K562 (cell line): ENCODE data around the gene HMX2. TPM values are rescaled to one million over a fixed set of nuclear protein-coding genes. Genes with fewer than 3 reads are reported as not detected.

Experiments used
- ARID1B ChIP-seq: fragments of 450-650 bp; IDR thresholded peaks from 2 replicates; pipeline ENCODE4 v1.6.1; 2016; ENCODE audit warnings: antibody characterized with exemption, mild to moderate bottlenecking, inconsistent platforms
- BHLHE40 ChIP-seq: IDR thresholded peaks from 2 replicates; pipeline ENCODE4 v1.6.1; 2011; ENCODE audit warnings: low read length, improper control_type of control experiment
- CXXC5 ChIP-seq: fragments of 250-450 bp; sonication (Bioruptor Pico); IDR thresholded peaks from 2 replicates; pipeline ENCODE4 v1.8.0; 2022; ENCODE audit warnings: inconsistent platforms, mild to moderate bottlenecking, moderate library complexity
- ELF2 ChIP-seq: fragments of 250-450 bp; sonication (Bioruptor Pico); IDR thresholded peaks from 2 replicates; pipeline ENCODE4 v1.5.0; 2021; ENCODE audit warnings: mild to moderate bottlenecking
- GATA2 ChIP-seq: sonication (generic); formaldehyde crosslinking; IDR thresholded peaks from 2 replicates; pipeline ENCODE4 v1.4.0; 2020; ENCODE audit warnings: mild to moderate bottlenecking, missing genetic modification reagents
- LCOR ChIP-seq: sonication (generic); formaldehyde crosslinking; IDR thresholded peaks from 2 replicates; pipeline ENCODE4 v1.8.0; 2022; ENCODE audit warnings: mild to moderate bottlenecking, missing genetic modification reagents
- MNT ChIP-seq, 2 experiments: fragments of 450-650 bp; conservative IDR thresholded peaks; 2 replicates each; pipeline ENCODE4 v1.6.1; 2017; ENCODE audit warnings: mild to moderate bottlenecking in 2 of 2, moderate library complexity in 2 of 2
- NFXL1 ChIP-seq: fragments of 450-650 bp; formaldehyde crosslinking; IDR thresholded peaks from 2 replicates; pipeline ENCODE4 v1.4.0; 2021; ENCODE audit warnings: mild to moderate bottlenecking
- NRF1 ChIP-seq, 2 experiments: fragments of 450-650 bp; IDR thresholded peaks in 1 of 2; conservative IDR thresholded peaks in 1 of 2; 2 replicates each; pipeline ENCODE4 v1.6.1; 2014; ENCODE audit warnings: mild to moderate bottlenecking in 2 of 2
- PATZ1 ChIP-seq: fragments of 250-450 bp; sonication (Bioruptor Pico); IDR thresholded peaks from 2 replicates; pipeline ENCODE4 v1.5.0; 2020; ENCODE audit warnings: mild to moderate bottlenecking, borderline replicate concordance
- PHB ChIP-seq: fragments of 250-450 bp; sonication (Bioruptor Pico); IDR thresholded peaks from 2 replicates; pipeline ENCODE4 v1.5.0; 2021
- RBBP5 ChIP-seq: fragments of 200-600 bp; sonication (generic); IDR thresholded peaks from 2 replicates; pipeline ENCODE4 v1.6.1; 2012; ENCODE audit warnings: borderline replicate concordance, mild to moderate bottlenecking, low read length, control low read depth, inconsistent platforms; ENCODE audit not compliant: insufficient read depth, poor library complexity, severe bottlenecking
- RNF2 ChIP-seq: sonication (generic); IDR thresholded peaks from 2 replicates; pipeline ENCODE4 v1.6.1; 2016
- SP1 ChIP-seq: sonication (generic); formaldehyde crosslinking; IDR thresholded peaks from 2 replicates; pipeline ENCODE4 v1.8.1; 2022; ENCODE audit warnings: mild to moderate bottlenecking, missing genetic modification reagents
- TFAP4 ChIP-seq: sonication (generic); formaldehyde crosslinking; IDR thresholded peaks from 2 replicates; pipeline ENCODE4 v1.8.0; 2022; ENCODE audit warnings: missing genetic modification reagents, mild to moderate bottlenecking, moderate library complexity, borderline replicate concordance
- YBX1 ChIP-seq: fragments of 450-650 bp; IDR thresholded peaks from 2 replicates; pipeline ENCODE4 v1.7.1; 2016; ENCODE audit warnings: mild to moderate bottlenecking
- ZBTB43 ChIP-seq: sonication (generic); formaldehyde crosslinking; IDR thresholded peaks from 2 replicates; pipeline ENCODE4 v1.8.0; 2023; ENCODE audit warnings: mild to moderate bottlenecking, missing genetic modification reagents
- ZNF175 ChIP-seq: fragments of 200-800 bp; sonication (Bioruptor generic); IDR thresholded peaks from 2 replicates; pipeline ENCODE4 v1.6.1; 2016; ENCODE audit warnings: low read depth, mild to moderate bottlenecking, missing genetic modification characterization, missing compliant biosample characterization
- ZNF224 ChIP-seq: sonication (generic); formaldehyde crosslinking; IDR thresholded peaks from 2 replicates; pipeline ENCODE4 v1.8.0; 2022; ENCODE audit warnings: mild to moderate bottlenecking, missing genetic modification reagents
- ZNF444 ChIP-seq: fragments of 250-450 bp; sonication (Bioruptor Pico); IDR thresholded peaks from 2 replicates; pipeline ENCODE4 v1.4.0; 2020; ENCODE audit warnings: mild to moderate bottlenecking, moderate library complexity
- ZNF639 ChIP-seq, 2 experiments: fragments of 200-800 bp in 1 of 2; sonication (Bioruptor generic) in 1 of 2; sonication (generic) in 1 of 2; formaldehyde crosslinking in 1 of 2; IDR thresholded peaks in 1 of 2; conservative IDR thresholded peaks in 1 of 2; 2 replicates each; pipeline versions ENCODE4 v1.5.0 to v1.6.1; 2016 to 2020; ENCODE audit warnings: missing compliant biosample characterization in 1 of 2, missing genetic modification characterization in 1 of 2, missing genetic modification reagents in 1 of 2
- ZNF764 ChIP-seq: fragments of 250-450 bp; sonication (Bioruptor Pico); IDR thresholded peaks from 2 replicates; pipeline ENCODE4 v1.4.0; 2020; ENCODE audit warnings: low read depth, mild to moderate bottlenecking, moderate library complexity
- polyA plus RNA-seq, 8 experiments: library from polyadenylated mRNA; depleted of rRNA in 4 of 8; stranded (reverse) in 5 of 8; unstranded in 3 of 8; fragments of >200 nt; fragmentation: Nextera tagmentation in 2 of 8; fragmentation: Illumina TruSeq in 1 of 8; extraction: Ambion mirVana in 2 of 8; extraction: Trizol in 1 of 8; gene quantifications; 2 replicates each; pipeline versions ENCODE4 v1.2.1 to v1.2.3, GENCODE V29; 2011 to 2014; ENCODE audit warnings: inconsistent platforms in 1 of 8, missing spikeins in 1 of 8
- total RNA-seq, 7 experiments: library from RNA; depleted of rRNA in 6 of 7; stranded (reverse); fragments of >200 nt in 6 of 7; fragmentation: Illumina TruSeq in 2 of 7; extraction: Trizol in 2 of 7; gene quantifications; 2 replicates each; pipeline versions ENCODE4 v1.2.1 to v1.2.3, GENCODE V29; 2011 to 2021; ENCODE audit warnings: low replicate concordance in 1 of 7

The HMX2 gene
- total and polyA plus RNA-seq, 9 of the 15 experiments (the other 6 are each of a cell fraction or from before 2014, with no cell fraction given), result 0.07 to 0.58 (median 0.09) TPM; not detected in 2

GRCh38 chr10:123134915-123135414 is 13.0 kb upstream of the HMX2 start (continued):
- TF ChIP-seq PATZ1 (CRISPR knock-in tag) (no peak), ARID1B (peak; percentile 95), NFXL1 (CRISPR knock-in tag) (no peak), SP1 (CRISPR knock-in tag) (peak; percentile 84), ZNF224 (CRISPR knock-in tag) (no peak), ZBTB43 (CRISPR knock-in tag) (no peak), ZNF175 (CRISPR knock-in tag) (peak; percentile 92), RNF2 (peak; percentile 98), LCOR (CRISPR knock-in tag) (peak; percentile 75; the same call in 1 of the 2 replicates), RBBP5 (no peak), ZNF444 (peak; percentile 88), BHLHE40 (peak; percentile 65), ZNF639 (CRISPR knock-in tag; conservative IDR thresholded peaks at IDR 0.05 in 1 of 2, IDR thresholded peaks at IDR 0.05 in 1 of 2) (peak in 1 of 2 experiments; percentile 89; a peak in 2 of 4 replicates), PHB (CRISPR knock-in tag) (no peak), MNT (conservative IDR thresholded peaks at IDR 0.05) (peak; percentile 13 to 71; a peak in 2 of 4 replicates), ZNF764 (CRISPR knock-in tag) (no peak), NRF1 (conservative IDR thresholded peaks at IDR 0.05 in 1 of 2, IDR thresholded peaks at IDR 0.05 in 1 of 2) (peak; percentile 63 to 71), GATA2 (CRISPR knock-in tag) (peak; percentile 94), CXXC5 (CRISPR knock-in tag) (peak; percentile 98), YBX1 (no peak), TFAP4 (peak; percentile 98), ELF2 (CRISPR knock-in tag) (no peak)
